ENCODE data around the gene ZNF740.
"Not testable (repeated sequence)": the region's sequence is repeated elsewhere in the genome, so short reads cannot be mapped to it uniquely, and the experiment has no call there.

GRCh38 chr12:53177447-53177846, 3.1 kb upstream of the ZNF740 start:
- TF ChIP-seq CTCF (conservative IDR thresholded peaks at IDR 0.05); EZH2 (IDR thresholded peaks at IDR 0.05; ENCODE audit: low read depth): not testable (repeated sequence)

Data from PC-9 (cell line).